Heart right ventricle (tissue), 16 donors: ENCODE data around the gene UPK3A. TPM values are rescaled to one million over a fixed set of nuclear protein-coding genes. Genes with fewer than 3 reads are reported as not detected.
A peak's percentile ranks its signal among the peaks of the same experiment; 100 is the strongest.

Experiments
- ATAC-seq, 8 donors: fragments of 200-7000 bp; cut with Tn5 transposase; one replicate each; pipeline ENCODE4 v1.9.1; 2020; ENCODE audit warnings: mild to moderate bottlenecking in 8 of 8, moderate library complexity in 8 of 8, moderate number of reproducible peaks in 1 of 8
- DNase-seq, 2 donors: peaks; one replicate each; pipeline ENCODE4 v3.0.0-alpha.2; 2020
- H3K27ac ChIP-seq, 10 donors: fragments of 200-600 bp; sonication (generic) in 2 of 10; one replicate each; pipeline versions ENCODE4 v1.5.0 to v1.8.0; 2020 to 2022; ENCODE audit warnings: mild to moderate bottlenecking in 3 of 10
- H3K27me3 ChIP-seq, 7 donors: fragments of 200-600 bp; one replicate each; pipeline ENCODE4 v1.8.0; 2021 to 2022; ENCODE audit warnings: mild to moderate bottlenecking in 2 of 7
- H3K36me3 ChIP-seq, 9 donors: fragments of 200-600 bp; sonication (generic) in 1 of 9; one replicate each; pipeline versions ENCODE4 v1.5.0 to v1.8.0; 2020 to 2022; ENCODE audit warnings: mild to moderate bottlenecking in 2 of 9
- H3K4me1 ChIP-seq, 9 donors: fragments of 200-600 bp; sonication (generic) in 1 of 9; one replicate each; pipeline versions ENCODE4 v1.5.0 to v1.8.0; 2020 to 2022; ENCODE audit warnings: mild to moderate bottlenecking in 4 of 9
- H3K4me3 ChIP-seq, 10 donors: fragments of 200-600 bp; sonication (generic) in 2 of 10; one replicate each; pipeline versions ENCODE4 v1.5.0 to v1.8.0; 2020 to 2022; ENCODE audit warnings: mild to moderate bottlenecking in 7 of 10, moderate library complexity in 2 of 10
- H3K9me3 ChIP-seq, 11 donors: fragments of 200-600 bp in 10 of 11; sonication (generic) in 2 of 11; one replicate each; pipeline versions ENCODE4 v1.5.0 to v1.8.0; 2013 to 2022; ENCODE audit warnings: mild to moderate bottlenecking in 2 of 11, control low read depth in 1 of 11, moderate library complexity in 1 of 11
- WGBS, 2 donors: extraction: QIAGEN DNeasy Blood & Tissue Kit; methylation state at CpG; one replicate each; pipeline ENCODE4 v1.1.7; 2013; ENCODE audit warnings: inconsistent platforms in 1 of 2; 5-methylcytosine and 5-hydroxymethylcytosine counted together
- intact Hi-C, 10 donors: fragments of 100-400 bp; cut with DNase I; formaldehyde crosslinking; loops; one replicate each; pipeline versions ENCODE4 v1.11.1 to v1.14.2; 2022
- polyA plus RNA-seq, 2 donors: library from polyadenylated mRNA; stranded (reverse); fragments of 200-250 nt; gene quantifications; one replicate each; pipeline ENCODE4 v1.2.3, GENCODE V29; 2013
- total RNA-seq, 10 donors: library from RNA; stranded (reverse); fragmentation: NEBNext Ultra II Directional in 3 of 10; extraction: Animal tissue kit (Norgen Biotek cat#: 25700) in 3 of 10; gene quantifications; one replicate each; pipeline versions ENCODE4 v1.2.1 to v1.2.4, GENCODE V29; 2021 to 2023
- TF ChIP-seq, protein P1 (sequence below), 9 donors: fragments of 200-600 bp; sonication (generic) in 2 of 9; IDR thresholded peaks; one replicate each; pipeline versions ENCODE4 v1.5.0 to v1.8.0; 2021 to 2022; ENCODE audit warnings: antibody characterized with exemption in 9 of 9, mild to moderate bottlenecking in 5 of 9, moderate library complexity in 1 of 9
- donor health status: Arrhythmogenic right ventricular cardiomyopathy.
- donor health status: ischemic (EF 13 %, LVEDD 7.1; RV severe dilation, severe dysfunction).
- donor health status: healthy with polysubstance abuse.
- donor health status: DM: no; HTN: yes; CAD: no.
- donor health status: DM: no; HTN: no; CAD: no.
- donor health status: ischemic (EF 25% LVEDD 6.9; RV normal size, moderate dysfunction).
- donor health status: ischemic (EF 25% LVEDD 5.7; RV mildly dilated, moderate dysfunction).
- donor health status: healthy.
- donor health status: DM: yes; HTN: yes; CAD: no.
- donor health status: Ischemic cardiomyopathy.
- donor health status: ischemic (EF 35%, LVEDD 5.7; RV mildly dilated, moderate dysfunction).
- donor health status: nonischemic (EF 11% LVEDD 7.7; RV severe dilation, severe dysfunction).
- donor health status: DM: yes; HTN: yes; CAD: no.
- donor health status: PGD.
- donor health status: ischemic (EF 29% LVEDD 5.4; RV normal size, mild dysfunction).
- donor health status: nonischemic (EF 23%, LVEDD 6.1; RV moderate dilation, normal function).

Gene UPK3A
- total and polyA plus RNA-seq, 12 donors, result 0.48 TPM; not detected in 11

DNA sequence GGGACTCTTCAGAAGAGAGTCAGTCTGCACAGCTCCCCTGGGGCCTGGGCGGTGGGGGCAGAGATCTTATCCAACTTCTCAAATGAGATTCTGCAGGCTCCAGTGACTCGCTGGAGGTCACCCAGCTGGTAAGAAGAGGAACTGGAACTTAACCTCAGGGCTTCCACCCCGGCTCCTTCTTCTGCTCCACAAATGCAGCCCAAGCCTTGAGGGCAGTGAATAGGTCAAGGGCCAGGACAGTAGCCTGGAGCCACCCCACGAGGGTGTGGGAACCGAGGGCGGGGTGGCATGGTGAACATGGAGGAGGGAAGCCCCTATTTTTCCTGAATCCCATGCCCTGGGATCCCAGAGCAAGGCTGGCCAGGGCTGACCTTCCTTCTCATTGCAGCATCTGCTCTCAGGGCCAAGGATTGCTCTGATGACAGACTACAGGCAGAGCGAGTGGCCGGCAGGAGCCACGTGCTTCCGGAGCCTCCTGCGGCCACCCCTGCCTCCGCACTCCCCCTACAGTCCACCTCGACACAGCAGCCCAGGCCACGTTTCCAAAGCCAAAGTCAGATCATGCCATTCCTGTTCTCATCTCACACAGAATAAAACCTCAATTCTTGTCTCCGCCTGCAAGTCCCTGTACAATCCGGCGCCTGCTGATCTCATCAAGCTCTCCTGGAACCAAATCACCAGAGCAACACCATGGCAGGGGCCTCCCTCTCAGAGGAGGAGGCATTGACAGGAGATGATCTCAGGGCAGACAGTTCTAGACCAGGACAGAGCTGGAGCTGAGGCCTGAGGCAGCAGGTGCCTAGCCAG is 21.1 kb upstream of the UPK3A start:
- no peaks in the 10 kb centered on the region for H3K36me3 ChIP-seq
- H3K27ac ChIP-seq, result peak overlapping the region in 7 of 10 donors; percentile 0 to 66 (median 37)
- no peaks in the 10 kb centered on the region for H3K9me3 ChIP-seq
- peaks cover 0 to 12% (median 0%) of the 10 kb centered on the region in 7 donors for H3K27me3 ChIP-seq
- TF ChIP-seq, protein P1, sequence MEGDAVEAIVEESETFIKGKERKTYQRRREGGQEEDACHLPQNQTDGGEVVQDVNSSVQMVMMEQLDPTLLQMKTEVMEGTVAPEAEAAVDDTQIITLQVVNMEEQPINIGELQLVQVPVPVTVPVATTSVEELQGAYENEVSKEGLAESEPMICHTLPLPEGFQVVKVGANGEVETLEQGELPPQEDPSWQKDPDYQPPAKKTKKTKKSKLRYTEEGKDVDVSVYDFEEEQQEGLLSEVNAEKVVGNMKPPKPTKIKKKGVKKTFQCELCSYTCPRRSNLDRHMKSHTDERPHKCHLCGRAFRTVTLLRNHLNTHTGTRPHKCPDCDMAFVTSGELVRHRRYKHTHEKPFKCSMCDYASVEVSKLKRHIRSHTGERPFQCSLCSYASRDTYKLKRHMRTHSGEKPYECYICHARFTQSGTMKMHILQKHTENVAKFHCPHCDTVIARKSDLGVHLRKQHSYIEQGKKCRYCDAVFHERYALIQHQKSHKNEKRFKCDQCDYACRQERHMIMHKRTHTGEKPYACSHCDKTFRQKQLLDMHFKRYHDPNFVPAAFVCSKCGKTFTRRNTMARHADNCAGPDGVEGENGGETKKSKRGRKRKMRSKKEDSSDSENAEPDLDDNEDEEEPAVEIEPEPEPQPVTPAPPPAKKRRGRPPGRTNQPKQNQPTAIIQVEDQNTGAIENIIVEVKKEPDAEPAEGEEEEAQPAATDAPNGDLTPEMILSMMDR (IDR thresholded peaks at IDR 0.05), result peak; percentile 42 to 77 (median 73)
- WGBS, 2 donors, result 22 to 29% methylated on average over 14 to 17 of the region's 17 CpGs
- DNase-seq, result peak; percentile 71 to 75
- ATAC-seq, result peak; percentile 84 to 94 (median 92)
- no peak overlapping the region for H3K4me3 ChIP-seq
- intact Hi-C loops, result loop anchor here in 3 of 10 donors (5.0 to 10.0 kb wide), 2 partner anchors 161 to 439 kb away; no protein-coding TSS in a partner anchor
- peaks cover under 1 to 26% (median 12%) of the 10 kb centered on the region in 9 donors for H3K4me1 ChIP-seq

DNA sequence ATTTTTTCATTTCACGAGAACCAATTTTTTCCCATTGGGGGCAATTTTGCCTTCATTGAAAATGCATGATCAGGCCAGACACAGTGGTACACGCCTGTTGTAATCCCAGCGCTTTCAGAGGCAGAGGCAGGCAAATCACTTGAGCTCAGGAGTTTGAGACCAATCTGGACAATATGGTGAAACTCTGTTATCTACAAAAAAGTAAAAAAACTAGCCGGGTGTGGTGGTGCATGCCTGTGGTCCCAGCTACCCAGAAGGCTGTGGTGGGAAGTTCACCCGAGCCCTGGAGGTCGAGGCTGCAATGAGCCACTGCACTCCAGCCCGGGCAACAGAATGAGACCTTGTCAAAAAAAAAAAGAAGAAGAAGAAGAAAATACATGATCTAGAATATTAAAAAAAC is 19.2 kb upstream of the UPK3A start:
- TF ChIP-seq, protein P1 (IDR thresholded peaks at IDR 0.05), result no peak
- intact Hi-C loops, result loop anchor here in 4 of 10 donors (5.0 to 10.0 kb wide), 3 partner anchors 172 to 441 kb away; no protein-coding TSS in a partner anchor
- Histone ChIP-seq H3K9me3 (no peaks in the 10 kb centered on the region), H3K27ac (no peak overlapping the region), H3K27me3 (peaks cover 0 to 12% (median 0%) of the 10 kb centered on the region in 7 donors), H3K4me3 (no peak overlapping the region), H3K36me3 (no peaks in the 10 kb centered on the region), H3K4me1 (peaks cover 3 to 41% (median 23%) of the 10 kb centered on the region in 9 donors)
- DNase-seq (no peak), ATAC-seq (no peak)
- WGBS, 2 donors, result 69 to 71% methylated on average over 7 of the region's 7 CpGs

DNA sequence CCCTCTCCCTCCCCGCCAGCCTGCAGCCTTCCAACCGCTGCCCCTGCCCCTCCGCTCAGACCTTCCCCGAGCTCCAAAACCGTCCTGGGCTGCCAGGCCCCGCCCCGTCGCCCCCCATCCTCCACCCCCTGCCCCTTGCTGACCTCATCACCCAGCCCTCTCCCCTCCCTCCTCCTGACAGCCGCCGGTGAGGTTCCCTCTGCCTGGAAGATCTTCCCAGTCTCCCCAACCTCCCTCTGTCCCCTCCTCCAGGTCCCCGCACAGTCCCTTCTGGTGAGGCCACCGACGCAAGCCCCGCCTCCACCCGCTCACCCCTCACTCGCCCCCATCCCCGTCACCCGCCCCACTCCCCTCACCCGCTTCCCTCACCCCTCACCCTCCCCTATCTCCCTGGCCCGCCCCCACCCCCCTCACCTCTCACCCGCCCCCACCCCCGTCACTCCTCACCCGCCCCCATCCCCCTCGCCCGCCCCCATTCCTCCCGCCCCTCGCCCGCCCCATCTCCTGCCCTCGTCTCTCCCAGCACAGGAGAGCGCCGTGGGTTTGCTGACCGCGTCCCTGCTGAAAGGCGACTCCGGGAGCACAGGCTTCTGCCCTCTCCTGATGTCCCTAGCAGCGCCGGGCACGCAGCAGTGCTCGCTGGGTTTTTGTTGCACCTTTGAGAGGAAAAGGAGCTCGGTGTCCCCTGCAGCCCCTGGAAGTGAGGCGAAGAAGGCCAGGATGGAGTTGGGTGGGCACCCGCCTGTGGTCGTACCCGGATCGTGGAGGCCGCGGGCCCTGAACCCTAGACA is 16.4 kb upstream of the UPK3A start:
- TF ChIP-seq, protein P1 (IDR thresholded peaks at IDR 0.05), result no peak
- H3K4me3 ChIP-seq, result peak overlapping the region; percentile 16 to 70 (median 58)
- H3K9me3 ChIP-seq, result no peaks in the 10 kb centered on the region
- H3K27ac ChIP-seq, result peak overlapping the region in 1 of 10 donors; percentile 1
- ATAC-seq (peak in 7 of 8 donors; percentile 2 to 31 (median 7)), DNase-seq (peak in 1 of 2 donors; percentile 39)
- H3K4me1 ChIP-seq, result peaks cover 7 to 54% (median 35%) of the 10 kb centered on the region in 9 donors
- H3K27me3 ChIP-seq, result peaks cover 0 to 12% (median 0%) of the 10 kb centered on the region in 7 donors
- 1 to 3% methylated on average over 35 to 47 of the region's 47 CpGs for WGBS, 2 donors
- intact Hi-C loops, result loop anchor here in 8 of 10 donors (2.0 to 10.0 kb wide), 6 partner anchors 166 to 444 kb away; no protein-coding TSS in a partner anchor
- H3K36me3 ChIP-seq, result no peaks in the 10 kb centered on the region
